ENCODE results near the gene MAS1. TPM values are rescaled to one million over a fixed set of nuclear protein-coding genes. Genes with fewer than 3 reads are reported as not detected.

The MAS1 gene
- total RNA-seq, 1 experiment from 2014 or later = not detected

- intact Hi-C loops (cut with micrococcal nuclease; ENCODE audit: unreplicated experiment) = no loop called here
- no TSS peak for BruUV-seq (replicated peaks)
- TF ChIP-seq, protein P1, sequence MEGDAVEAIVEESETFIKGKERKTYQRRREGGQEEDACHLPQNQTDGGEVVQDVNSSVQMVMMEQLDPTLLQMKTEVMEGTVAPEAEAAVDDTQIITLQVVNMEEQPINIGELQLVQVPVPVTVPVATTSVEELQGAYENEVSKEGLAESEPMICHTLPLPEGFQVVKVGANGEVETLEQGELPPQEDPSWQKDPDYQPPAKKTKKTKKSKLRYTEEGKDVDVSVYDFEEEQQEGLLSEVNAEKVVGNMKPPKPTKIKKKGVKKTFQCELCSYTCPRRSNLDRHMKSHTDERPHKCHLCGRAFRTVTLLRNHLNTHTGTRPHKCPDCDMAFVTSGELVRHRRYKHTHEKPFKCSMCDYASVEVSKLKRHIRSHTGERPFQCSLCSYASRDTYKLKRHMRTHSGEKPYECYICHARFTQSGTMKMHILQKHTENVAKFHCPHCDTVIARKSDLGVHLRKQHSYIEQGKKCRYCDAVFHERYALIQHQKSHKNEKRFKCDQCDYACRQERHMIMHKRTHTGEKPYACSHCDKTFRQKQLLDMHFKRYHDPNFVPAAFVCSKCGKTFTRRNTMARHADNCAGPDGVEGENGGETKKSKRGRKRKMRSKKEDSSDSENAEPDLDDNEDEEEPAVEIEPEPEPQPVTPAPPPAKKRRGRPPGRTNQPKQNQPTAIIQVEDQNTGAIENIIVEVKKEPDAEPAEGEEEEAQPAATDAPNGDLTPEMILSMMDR (IDR thresholded peaks at IDR 0.05; ENCODE audit: insufficient read depth in 1 of 2, low read depth in 1 of 2, low read length in 1 of 2, severe bottlenecking in 1 of 2, unreplicated experiment in 1 of 2) = no peak
- ChIA-PET POLR2A (no interaction called here), CTCF (no interaction called here)
- H3K4me1 Mint-ChIP-seq (ENCODE audit: low read depth, unreplicated experiment) = no peaks in the 10 kb centered on the region
- H3K27me3 ChIP-seq (replicated peaks; ENCODE audit: control insufficient read depth, insufficient read depth, low read length) = no peaks in the 10 kb centered on the region; the same call in 1 of the 2 replicates
- no peak for DNase-seq
- no peaks in the 10 kb centered on the region for H3K9me3 ChIP-seq
- no peak overlapping the region for H3K4me3 Mint-ChIP-seq (ENCODE audit: unreplicated experiment)
- no peaks in the 10 kb centered on the region for H3K4me1 ChIP-seq
- no peak overlapping the region for H3K4me3 ChIP-seq (ENCODE audit: low read depth, low read length)
- H3K27me3 Mint-ChIP-seq (ENCODE audit: insufficient read depth, unreplicated experiment) = peaks cover 2% of the 10 kb centered on the region
- no peaks in the 10 kb centered on the region for H3K36me3 Mint-ChIP-seq (ENCODE audit: insufficient read depth, unreplicated experiment)
- H3K9me3 Mint-ChIP-seq (ENCODE audit: unreplicated experiment) = no peaks in the 10 kb centered on the region
- no peak overlapping the region for H3K27ac Mint-ChIP-seq (ENCODE audit: unreplicated experiment)
- no peaks in the 10 kb centered on the region for H3K36me3 ChIP-seq (ENCODE audit: control insufficient read depth, insufficient read depth, low read length)
These were observed 16.4 kb upstream of the MAS1 start for GRCh38 chr6:159874435-159874834.

- DNase-seq = no peak
- no peak overlapping the region for H3K4me3 Mint-ChIP-seq (ENCODE audit: unreplicated experiment)
- H3K4me1 Mint-ChIP-seq (ENCODE audit: low read depth, unreplicated experiment) = no peaks in the 10 kb centered on the region
- H3K9me3 Mint-ChIP-seq (ENCODE audit: unreplicated experiment) = no peaks in the 10 kb centered on the region
- no peak overlapping the region for H3K27ac Mint-ChIP-seq (ENCODE audit: unreplicated experiment)
- POLR2A ChIA-PET = no interaction called here
- no TSS peak for BruUV-seq (replicated peaks)
- Histone ChIP-seq H3K4me3 (ENCODE audit: low read depth, low read length) (no peak overlapping the region), H3K9me3 (no peaks in the 10 kb centered on the region), H3K27me3 (replicated peaks; ENCODE audit: control insufficient read depth, insufficient read depth, low read length) (no peaks in the 10 kb centered on the region; the same call in 1 of the 2 replicates), H3K36me3 (ENCODE audit: control insufficient read depth, insufficient read depth, low read length) (no peaks in the 10 kb centered on the region), H3K4me1 (no peaks in the 10 kb centered on the region)
- TF ChIP-seq, protein P1 (IDR thresholded peaks at IDR 0.05; ENCODE audit: insufficient read depth in 1 of 2, low read depth in 1 of 2, low read length in 1 of 2, severe bottlenecking in 1 of 2, unreplicated experiment in 1 of 2) = no peak
- intact Hi-C loops (cut with micrococcal nuclease; ENCODE audit: unreplicated experiment) = no loop called here
- H3K36me3 Mint-ChIP-seq (ENCODE audit: insufficient read depth, unreplicated experiment) = no peaks in the 10 kb centered on the region
- peaks cover 5% of the 10 kb centered on the region for H3K27me3 Mint-ChIP-seq (ENCODE audit: insufficient read depth, unreplicated experiment)
- CTCF ChIA-PET = no interaction called here
These were observed 15.6 kb upstream of the MAS1 start for GRCh38 chr6:159875194-159875593.

GRCh38 chr6:159876242-159876641 is 14.5 kb upstream of the MAS1 start:
- intact Hi-C loops (cut with micrococcal nuclease; ENCODE audit: unreplicated experiment) = no loop called here

More at GRCh38 chr6:159876242-159876641, 14.5 kb upstream of the MAS1 start:
- CTCF ChIA-PET = no interaction called here
- POLR2A ChIA-PET = no interaction called here
- Histone ChIP-seq H3K36me3 (ENCODE audit: control insufficient read depth, insufficient read depth, low read length) (no peaks in the 10 kb centered on the region), H3K27me3 (replicated peaks; ENCODE audit: control insufficient read depth, insufficient read depth, low read length) (no peaks in the 10 kb centered on the region; the same call in 1 of the 2 replicates), H3K4me3 (ENCODE audit: low read depth, low read length) (no peak overlapping the region), H3K4me1 (no peaks in the 10 kb centered on the region), H3K9me3 (no peaks in the 10 kb centered on the region)
- no peak overlapping the region for H3K4me3 Mint-ChIP-seq (ENCODE audit: unreplicated experiment)
- H3K4me1 Mint-ChIP-seq (ENCODE audit: low read depth, unreplicated experiment) = no peaks in the 10 kb centered on the region
- H3K36me3 Mint-ChIP-seq (ENCODE audit: insufficient read depth, unreplicated experiment) = no peaks in the 10 kb centered on the region
- peaks cover 5% of the 10 kb centered on the region for H3K27me3 Mint-ChIP-seq (ENCODE audit: insufficient read depth, unreplicated experiment)
- BruUV-seq (replicated peaks) = no TSS peak
- TF ChIP-seq, protein P1 (IDR thresholded peaks at IDR 0.05; ENCODE audit: insufficient read depth in 1 of 2, low read depth in 1 of 2, low read length in 1 of 2, severe bottlenecking in 1 of 2, unreplicated experiment in 1 of 2) = no peak
- DNase-seq = no peak
- no peak overlapping the region for H3K27ac Mint-ChIP-seq (ENCODE audit: unreplicated experiment)
- no peaks in the 10 kb centered on the region for H3K9me3 Mint-ChIP-seq (ENCODE audit: unreplicated experiment)
